DMS 273 (cell line): ENCODE data around the gene GON4L.
"Not testable (repeated sequence)": the region's sequence is repeated elsewhere in the genome, so short reads cannot be mapped to it uniquely, and the experiment has no call there.

Experiments
- DNase-seq: peaks from one replicate; lab custom pipeline; 2025; ENCODE audit not compliant: unreplicated experiment; lab: John Stamatoyannopoulos, UW

GON4L gene

DNA sequence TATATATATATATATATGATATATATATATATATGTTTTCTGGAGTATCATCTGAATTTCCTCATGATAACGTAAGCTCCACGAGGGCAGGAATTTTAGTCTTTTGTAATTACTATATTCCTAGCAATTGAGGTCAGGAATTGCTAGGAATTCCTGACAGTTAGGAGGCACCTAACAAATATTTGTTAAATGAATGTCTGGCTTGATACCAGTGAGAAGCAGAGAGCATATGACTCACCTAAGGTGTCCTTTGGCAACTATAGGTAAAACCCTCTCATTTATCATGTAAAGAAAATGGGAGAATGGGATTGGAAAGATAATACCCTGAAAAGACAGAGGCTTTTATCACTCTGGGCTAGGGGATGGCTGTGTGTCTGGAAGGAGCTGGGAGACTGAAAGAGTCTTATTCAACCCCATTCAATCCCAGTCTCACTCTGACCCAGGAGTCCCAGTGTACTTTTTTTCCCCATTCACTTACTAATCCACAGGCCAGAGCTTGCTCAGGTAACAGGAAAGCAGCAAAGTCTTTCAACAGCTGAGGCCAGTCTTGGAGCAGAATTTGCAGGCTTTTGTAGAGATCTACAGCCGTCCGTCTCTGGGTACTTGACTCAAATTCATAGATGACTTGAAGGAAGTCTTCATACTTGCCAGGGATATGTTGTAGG lies 96.9 kb downstream of the GON4L start:
- DNase-seq = no peak

DNA sequence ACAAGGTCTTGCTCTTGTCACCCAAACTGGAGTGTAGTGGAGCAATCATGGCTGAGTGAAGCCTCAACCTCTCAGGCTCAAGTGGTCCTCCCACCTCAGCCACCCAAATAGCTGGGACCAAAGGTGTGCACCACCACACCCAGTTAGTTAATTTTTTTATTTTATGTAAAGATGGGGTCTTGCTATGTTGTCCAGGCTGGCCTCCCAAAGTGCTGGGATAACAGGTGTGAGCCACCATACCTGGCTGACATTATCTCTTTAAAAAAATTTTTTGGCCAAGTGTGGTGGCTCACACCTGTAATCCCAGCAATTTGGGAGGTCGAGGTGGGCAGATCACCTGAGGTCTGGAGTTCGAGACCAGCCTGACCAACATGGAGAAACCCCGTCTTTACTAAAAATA lies 98.0 kb downstream of the GON4L start:
- not testable (repeated sequence) for DNase-seq

DNA sequence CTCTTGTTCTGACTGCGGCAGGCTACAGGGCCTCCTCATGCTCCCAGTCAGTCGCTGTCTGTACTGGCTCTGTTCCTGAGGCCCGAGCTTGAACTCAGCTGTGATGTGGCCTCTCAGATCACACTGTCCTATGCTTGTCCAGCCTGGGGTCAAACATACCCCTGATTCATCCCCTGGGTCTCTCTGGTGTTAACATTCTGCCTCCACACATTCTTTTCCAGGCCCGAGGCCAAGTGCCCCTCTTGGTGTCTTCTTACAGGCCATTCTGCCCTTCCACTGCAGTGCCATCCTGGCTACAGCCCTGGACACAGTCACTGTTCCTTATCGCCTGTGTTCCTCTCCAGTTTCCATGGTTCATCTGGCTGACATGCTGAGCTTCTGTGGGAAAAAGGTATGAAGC lies 108.9 kb downstream of the GON4L start:
- not testable (repeated sequence) for DNase-seq

DNA sequence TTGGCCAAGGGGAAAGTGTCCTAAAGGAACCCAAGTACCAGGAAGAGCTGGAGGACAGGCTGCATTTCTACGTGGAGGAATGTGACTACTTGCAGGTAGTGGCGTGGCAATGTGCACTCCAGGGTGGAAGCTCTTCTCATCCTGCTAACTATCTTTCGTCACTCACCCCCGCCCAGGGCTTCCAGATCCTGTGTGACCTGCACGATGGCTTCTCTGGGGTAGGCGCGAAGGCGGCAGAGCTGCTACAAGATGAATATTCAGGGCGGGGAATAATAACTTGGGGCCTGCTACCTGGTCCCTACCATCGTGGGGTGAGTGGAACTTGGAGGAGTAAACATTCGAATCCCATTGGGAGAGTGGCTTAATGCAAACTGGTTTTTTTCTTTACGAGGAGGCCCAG lies 109.4 kb downstream of the GON4L start:
- DNase-seq = not testable (repeated sequence)

DNA sequence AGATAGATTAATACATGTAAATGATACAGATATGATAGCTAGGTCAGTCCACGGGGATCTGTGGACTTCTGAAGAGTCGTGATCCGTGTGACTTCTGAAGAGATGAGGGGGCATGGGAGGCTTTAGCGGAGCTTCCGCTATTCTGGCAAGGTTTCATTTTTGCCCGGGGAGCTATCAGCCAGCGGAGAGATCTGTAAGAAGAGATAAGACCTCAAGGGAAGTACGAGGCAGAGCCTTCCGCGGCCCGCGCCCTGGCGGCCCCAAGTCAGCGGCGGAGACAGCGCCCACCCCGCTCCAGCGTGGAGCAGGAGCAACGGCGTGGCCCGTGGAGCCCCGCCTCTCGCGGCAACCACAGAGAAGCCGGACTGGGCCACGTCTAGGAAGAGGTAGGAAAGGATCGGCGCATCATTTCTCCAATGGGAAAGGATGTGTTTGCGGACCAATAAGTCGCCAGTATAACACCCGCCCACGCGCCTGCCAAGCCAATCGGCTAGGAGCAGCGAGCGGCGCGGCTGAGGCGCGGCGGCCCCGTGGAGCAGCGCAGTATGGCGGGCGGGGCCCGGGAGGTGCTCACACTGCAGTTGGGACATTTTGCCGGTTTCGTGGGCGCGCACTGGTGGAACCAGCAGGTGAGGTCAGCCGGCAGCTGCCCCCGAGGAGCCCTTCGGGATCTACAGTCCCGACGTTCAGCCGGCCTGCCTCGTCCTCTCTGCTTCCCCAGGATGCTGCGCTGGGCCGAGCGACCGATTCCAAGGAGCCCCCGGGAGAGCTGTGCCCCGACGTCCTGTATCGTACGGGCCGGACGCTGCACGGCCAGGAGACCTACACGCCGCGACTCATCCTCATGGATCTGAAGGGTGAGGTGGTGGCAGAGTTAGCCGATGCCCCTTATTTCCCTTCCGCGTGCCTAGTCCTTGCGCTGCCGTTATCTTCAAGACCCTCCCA lies 111.5 kb downstream of the GON4L start:
- peak; percentile 99 for DNase-seq

DNA sequence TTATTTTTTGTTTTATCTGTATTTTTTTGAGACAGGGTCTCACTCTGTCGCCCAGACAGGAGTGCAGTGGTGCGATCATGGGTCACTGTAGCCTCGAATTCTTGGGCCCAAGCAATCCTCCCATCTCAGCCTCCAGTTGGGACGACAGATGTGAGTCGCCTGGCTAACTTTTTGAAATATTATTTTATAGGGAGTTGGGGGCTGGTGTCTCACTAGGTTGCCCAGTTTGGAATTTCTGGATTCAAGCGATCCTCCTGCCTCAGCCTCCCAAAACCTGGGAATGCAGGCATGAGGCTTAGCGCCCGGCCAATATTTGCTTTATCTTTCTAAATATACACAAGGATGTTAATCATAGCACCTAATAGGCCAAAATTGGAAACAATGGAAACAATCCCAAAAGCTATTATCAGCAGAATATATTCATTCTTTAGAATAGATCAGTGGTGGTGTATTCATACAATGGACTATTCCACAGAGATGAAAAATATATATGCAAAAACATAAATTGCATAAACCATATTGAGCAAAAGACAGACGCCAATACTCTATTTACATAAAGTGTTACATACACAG lies 112.2 kb downstream of the GON4L start:
- peak; percentile 30 for DNase-seq

DNA sequence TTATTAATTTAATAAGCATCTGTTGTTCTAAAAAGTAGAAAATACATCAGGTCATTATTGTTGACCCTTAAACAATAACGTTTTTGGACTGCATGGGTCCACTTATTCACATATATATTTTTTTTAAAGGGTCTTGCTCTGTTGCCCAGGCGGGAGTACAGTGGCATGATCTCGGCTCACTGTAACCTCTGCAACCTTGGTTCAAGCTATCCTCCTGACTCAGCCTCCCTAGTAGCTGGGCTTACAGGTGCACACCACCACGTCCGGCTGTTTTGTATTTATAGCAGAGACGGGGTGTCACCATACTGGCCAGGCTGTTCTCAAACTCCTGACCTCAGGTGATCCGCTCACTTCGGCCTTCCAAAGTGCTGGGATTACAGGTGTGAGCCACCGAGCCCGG lies 115.1 kb downstream of the GON4L start:
- no peak for DNase-seq

DNA sequence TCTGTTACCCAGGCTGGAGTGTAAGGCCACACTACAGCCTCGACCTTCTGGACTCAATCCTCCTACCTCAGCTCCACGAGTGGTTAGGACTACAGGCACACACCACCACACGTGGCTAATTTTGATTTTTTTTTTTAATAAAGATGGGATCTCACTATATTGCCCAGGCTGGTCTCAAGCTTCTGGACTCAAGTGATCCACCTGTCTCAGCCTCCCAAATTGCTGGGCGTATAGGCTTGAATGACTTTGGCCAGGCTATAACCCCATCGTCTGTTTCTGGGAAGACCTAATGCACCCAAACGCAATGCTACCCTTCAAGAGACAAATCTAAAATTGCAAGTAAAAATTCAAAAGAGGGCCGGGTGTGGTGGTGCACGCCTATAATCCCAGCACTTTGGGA lies 116.0 kb downstream of the GON4L start:
- peak; percentile 14 for DNase-seq

DNA sequence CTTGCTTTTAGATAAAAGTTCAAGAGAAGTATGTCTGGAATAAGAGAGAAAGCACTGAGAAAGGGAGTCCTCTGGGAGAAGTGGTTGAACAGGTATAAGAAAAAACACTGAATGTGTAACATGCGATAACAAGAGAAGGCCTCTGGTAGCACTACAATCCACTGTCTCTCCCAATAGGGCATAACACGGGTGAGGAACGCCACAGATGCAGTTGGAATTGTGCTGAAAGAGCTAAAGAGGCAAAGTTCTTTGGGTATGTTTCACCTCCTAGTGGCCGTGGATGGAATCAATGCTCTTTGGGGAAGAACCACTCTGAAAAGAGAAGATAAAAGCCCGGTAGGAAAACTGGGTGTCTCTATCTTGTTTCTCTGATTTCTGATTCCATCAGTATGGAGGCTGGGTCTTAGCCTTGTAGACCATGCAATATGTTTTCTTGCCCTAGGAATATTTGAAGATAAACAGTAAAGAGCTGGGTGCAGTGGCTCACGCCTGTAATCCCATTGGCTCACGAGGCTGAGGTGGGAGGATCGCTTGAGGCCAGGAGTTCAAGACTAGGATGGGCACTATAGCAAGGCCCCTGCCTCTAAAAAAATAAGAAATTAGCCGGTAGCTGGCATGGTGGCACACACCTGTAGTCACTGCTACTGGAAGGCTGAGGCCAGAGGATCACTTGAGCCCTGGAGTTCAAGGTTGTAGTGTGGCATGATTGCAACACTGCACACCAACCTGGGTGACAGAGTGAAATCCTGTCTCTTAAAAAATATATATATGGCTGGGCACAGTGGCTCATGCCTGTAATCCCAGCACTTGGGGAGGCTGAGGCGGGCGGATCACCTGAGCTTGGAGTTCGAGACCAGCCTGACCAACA lies 127.7 kb downstream of the GON4L start:
- peak; percentile 79 for DNase-seq

DNA sequence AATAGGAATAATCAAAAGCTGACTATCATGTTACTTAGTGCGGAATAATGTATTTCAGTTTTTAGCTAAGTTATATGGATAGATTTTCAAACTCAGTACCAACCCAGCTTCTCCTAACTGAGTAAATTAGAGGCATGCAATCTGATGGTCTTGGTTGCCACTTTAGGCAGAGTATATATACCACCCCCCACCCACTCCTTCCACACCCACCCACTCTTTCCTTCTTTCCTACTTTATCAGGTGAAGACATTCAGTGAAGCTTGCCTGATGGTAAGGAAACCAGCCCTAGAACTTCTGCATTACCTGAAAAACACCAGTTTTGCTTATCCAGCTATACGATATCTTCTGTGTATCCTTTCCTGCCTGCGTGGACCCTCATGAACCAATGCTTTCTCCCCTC lies 131.9 kb downstream of the GON4L start:
- DNase-seq = no peak

DNA sequence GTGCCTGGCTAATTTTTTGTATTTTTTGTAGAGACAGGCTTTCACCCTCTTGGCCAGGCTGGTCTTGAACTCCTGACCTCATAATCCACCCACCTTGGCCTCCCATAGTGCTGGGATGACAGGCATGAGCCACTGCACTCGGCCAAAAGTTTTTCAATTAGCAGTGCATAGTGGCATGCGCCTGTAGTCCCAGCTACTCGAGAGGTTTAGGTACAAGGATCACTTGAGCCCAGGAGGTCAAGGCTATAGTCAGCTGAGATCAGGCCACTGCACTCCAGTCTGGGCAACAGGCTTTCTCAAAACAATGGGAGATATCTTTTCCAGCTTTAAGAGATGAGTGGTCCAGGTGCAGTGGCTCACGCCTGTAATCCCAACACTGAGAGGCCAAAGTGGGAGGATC lies 137.3 kb downstream of the GON4L start:
- DNase-seq = no peak

DNA sequence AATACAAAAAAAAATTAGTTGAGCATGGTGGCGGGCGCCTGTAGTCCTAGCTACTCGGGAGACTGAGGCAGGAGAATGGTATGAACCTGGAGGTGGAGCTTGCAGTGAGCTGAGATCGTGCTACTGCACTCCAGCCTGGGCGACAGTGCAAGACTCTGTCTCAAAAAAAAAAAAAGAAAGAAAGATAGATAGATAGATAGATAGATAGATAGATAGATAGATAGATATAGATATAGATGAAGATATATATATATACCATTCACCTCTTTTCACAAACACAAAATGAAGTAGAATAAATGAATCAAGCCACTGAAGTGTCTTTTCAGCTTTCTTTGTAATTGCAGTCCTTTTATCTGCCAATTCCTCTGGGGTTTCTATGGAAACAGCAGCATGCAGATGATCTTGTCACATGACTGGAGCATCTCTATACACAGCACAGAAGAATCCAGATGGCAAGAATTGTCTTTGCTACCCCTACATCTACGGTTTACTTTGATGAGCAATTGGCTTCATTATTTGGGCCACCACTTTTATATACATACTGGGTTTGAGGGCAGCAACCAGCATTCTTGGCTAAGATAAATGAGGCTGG lies 138.4 kb downstream of the GON4L start:
- not testable (repeated sequence) for DNase-seq

DNA sequence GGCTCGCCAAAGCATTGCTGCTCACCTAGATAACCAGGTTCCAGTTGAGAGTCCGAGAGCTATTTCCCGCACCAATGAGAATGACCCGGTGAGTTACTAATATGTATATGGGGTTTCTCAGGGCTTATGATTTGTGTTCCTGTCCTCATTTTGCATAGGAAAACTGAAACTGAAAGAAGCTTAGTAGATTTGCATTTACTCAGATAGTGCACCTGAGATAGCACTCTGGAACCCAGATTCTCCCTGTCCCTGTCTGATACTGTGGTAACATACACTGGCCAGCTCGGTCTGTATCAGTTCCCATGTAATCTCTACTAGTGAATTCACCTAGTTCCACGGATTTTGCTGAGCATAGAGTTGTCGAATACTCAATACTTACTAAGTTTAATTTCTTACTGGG lies 140.0 kb downstream of the GON4L start:
- DNase-seq = no peak

DNA sequence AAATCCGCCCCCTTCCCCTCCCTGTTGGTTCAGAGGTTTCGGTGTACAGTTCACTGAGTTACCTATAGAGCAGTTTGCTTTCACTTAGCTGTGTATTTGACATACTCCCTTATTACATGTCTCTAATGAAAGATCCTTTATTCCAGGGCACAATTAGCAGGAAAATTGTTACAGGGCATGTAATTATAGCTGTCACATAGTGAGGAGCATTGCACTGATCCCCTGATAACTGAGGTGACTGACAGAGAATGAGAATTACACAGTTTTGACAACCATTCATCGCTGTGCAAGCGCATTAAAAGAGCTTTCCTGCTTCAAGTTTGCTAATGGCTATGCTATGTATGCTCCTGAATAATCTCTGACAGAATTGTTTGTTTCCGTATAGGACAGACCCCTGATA lies 141.2 kb downstream of the GON4L start:
- no peak for DNase-seq

DNA sequence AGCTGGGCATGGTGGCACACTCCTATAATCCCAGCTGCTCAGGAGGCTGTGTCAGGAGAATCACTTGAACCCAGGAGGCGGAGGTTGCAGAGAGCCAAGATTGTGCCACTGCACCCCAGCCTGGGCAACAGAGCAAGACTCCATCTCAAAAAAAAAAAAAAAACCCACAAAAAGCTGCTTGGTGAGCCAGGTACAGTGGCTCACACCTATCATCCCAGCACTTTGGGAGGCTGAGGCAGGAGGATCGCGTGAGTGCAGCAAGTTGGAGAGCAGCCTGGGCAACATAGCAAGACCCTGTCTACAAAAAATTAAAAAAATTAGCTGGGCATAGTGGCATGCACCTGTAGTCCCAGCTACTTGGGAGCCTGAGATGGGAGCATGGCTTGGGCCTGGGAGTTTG lies 142.0 kb downstream of the GON4L start:
- not testable (repeated sequence) for DNase-seq

DNA sequence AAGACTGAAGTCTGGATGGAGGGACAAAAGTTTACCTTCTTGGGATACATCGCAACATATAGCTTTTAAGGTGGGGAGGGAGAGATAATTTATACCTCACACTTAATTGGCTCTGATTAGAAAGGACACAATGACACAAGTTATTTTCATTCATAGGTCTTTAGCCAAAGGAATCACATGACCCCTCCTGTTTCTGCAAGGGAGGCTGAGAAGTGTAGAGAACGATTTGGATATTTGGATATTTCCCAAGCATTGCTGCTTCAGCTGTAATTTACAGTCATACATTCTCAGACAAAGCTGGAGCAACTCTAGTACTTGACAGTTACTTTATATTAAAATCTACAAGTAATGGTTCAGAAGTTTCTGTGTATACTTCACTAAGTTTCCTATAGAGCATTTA lies 143.9 kb downstream of the GON4L start:
- no peak for DNase-seq

DNA sequence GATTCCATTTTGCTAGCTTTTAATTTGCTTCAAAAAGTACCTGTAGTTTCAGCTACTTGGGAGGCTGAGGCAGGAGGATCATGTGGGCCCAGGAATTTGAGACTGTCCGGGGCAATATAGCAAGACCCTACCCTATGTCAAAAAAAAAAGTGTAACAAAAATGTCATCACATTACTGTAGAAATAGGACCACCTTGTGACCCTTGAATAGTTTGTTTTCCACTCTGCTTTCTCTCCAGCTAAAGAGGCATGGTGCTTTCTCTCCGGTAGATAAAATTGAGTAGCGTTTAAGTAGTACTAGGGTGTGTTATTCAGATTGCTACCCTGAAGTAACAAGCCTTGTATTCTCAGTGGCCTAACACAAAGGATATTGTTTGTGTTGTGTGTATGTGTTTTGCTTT lies 144.4 kb downstream of the GON4L start:
- peak; percentile 15 for DNase-seq

DNA sequence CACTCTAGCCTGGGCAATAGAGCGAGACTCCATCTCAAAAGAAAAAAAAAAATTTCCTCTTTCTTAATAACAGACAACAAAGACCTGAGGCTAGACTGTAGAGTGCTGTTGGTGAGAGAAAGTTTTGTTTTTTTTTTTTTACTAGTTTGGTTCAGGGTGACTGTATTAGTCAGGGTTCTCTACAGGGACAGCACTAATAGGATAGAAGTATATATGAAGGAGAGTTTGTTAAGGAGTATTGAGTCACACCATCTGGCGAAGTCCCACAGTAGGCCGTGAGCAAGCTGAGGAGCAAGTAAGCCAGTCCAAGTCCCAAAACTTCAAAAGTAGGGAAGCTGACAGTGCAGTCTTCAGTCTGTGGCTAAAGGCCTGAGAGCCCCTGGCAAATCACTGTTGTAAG lies 145.6 kb downstream of the GON4L start:
- DNase-seq = not testable (repeated sequence)

DNA sequence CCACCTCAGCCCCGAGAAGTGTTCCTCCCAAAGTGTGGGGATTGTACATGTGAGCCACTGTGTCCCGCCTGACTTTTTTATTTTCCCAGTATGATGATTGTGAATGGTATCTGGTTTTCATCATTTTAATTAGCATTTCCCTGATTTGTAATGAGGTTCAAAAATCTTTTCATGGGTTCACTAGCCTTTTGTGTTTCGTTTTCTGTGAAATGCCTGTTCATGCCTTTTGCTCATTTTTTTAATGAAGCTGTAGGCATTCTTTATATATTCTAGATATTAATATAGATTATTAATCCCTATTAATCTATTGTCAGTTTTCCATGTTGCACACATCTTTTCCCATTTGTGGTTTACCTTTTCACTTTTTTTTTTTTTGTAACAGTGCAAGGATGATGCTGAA lies 147.6 kb downstream of the GON4L start:
- no peak for DNase-seq

DNA sequence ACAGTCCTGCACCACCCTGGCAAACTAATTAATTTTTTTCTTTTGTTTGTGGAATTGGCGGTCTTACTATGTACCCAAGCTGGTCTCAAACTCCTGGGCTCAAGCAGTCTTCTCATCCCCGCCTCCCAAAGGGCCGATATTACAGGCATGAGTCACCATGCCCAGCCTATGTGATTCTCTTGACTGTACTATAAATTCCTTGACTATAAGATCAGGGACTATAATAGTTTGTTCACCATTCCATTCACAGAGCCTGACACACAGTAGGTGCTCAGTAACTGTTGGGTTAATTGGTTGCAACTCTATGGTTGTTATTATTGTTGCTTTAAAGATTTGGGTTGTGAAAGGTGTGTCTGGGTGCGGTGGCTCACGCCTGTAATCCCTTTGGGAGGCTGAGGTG lies 150.9 kb downstream of the GON4L start:
- no peak for DNase-seq

DNA sequence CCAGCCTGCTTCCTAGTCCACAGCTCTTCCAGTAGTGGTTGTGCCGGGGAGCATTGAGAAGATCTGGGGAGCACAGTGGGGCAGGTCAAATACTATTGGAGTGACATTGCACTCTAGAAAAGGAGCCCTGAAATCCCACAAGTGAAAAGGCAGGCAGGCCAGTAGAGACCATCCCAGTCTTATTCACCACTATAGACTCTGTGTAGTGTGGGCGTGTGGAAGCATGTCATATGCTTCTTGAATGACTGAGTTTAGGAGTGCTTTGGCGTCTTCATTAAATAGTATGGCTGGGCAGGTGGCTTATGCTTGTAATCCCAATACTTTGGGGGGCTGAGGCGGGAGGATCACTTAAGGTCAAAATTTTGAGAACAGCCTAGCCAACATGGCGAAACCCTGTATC lies 152.6 kb downstream of the GON4L start:
- not testable (repeated sequence) for DNase-seq
